HG03095 (cell line): ENCODE measurements around the gene CYTIP.
"Not testable (repeated sequence)": the region's sequence is repeated elsewhere in the genome, so short reads cannot be mapped to it uniquely, and the experiment has no call there.

Experiments
- ATAC-seq: cut with Tn5 transposase; IDR thresholded peaks from one replicate; pipeline ENCODE4 v1.9.1; 2021; ENCODE audit warnings: moderate library complexity; ENCODE audit not compliant: unreplicated experiment

Gene CYTIP

DNA sequence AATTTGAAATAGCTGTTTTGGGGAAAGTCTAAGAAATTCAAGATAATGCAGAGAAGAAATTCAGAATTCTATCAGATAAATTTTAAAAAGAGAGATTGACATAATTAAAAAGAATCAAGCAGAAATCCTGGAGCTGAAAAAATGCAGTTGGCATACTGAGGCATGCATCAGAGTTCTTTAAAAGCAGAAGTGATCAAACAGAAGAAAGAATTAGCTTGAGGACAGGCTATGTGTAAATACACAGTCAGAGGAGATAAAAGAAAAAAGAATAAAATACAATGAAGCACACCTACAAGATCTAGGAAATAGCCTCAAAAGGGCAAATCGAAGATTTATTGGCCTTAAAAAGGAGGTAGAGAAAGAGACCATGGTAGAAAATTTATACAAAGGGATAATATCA lies 57.1 kb downstream of the CYTIP start:
- ATAC-seq: no peak

GRCh38 chr2:157386247-157386646 lies 57.6 kb downstream of the CYTIP start:
- no peak for ATAC-seq

DNA sequence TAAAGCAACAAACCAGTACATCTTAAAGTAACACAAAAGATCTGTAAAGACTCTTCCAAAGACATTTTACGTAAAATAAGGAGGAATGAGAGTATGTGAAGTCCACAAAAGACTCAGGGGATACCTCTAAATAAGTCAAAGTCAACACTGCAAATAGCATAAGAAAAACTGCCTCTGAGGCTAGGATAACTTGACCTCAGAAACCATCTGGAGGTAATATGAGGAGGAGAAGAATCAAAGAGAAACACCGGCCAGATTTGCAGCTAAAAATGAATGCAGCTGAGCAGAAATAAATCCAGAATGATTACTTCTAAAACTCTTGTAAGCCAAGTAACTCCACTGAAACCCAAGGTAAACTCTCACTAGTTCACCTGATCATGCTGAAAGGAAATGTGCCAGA lies 66.0 kb downstream of the CYTIP start:
- ATAC-seq: no peak

GRCh38 chr2:157376041-157376440 lies 67.8 kb downstream of the CYTIP start:
- no peak for ATAC-seq

- no peak for ATAC-seq
These were observed 68.5 kb downstream of the CYTIP start for GRCh38 chr2:157375384-157375783.

- ATAC-seq: not testable (repeated sequence)
These were observed 75.4 kb downstream of the CYTIP start for GRCh38 chr2:157368508-157368907.

DNA sequence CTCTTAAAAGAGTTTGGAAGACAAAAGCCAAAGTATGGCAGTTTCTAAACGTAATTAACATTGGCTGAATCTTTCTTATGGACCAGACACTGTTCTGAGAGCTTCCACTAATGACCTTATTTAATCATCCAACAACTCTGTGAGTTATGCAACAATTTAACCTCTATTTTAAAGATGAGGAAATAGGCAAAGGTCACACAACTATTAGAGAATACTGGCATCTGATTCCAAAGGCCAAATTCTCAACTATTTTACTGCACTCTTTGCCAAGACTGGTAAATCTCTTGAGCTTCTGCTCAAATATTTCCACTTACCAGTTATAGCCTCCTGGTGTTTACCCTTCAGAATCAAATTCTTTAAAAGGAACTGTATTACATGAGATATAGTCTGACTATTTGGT lies 76.2 kb downstream of the CYTIP start:
- no peak for ATAC-seq
